GM12872 (cell line): ENCODE results near the gene DNAH5.

ENCODE experiments used
- TF ChIP-seq, protein P1 (sequence below): IDR thresholded peaks from 3 replicates; pipeline ENCODE4 v1.5.1; 2011; ENCODE audit warnings: low read depth, mild to moderate bottlenecking, low read length, moderate library complexity; ENCODE audit not compliant: insufficient read depth

Gene DNAH5

DNA sequence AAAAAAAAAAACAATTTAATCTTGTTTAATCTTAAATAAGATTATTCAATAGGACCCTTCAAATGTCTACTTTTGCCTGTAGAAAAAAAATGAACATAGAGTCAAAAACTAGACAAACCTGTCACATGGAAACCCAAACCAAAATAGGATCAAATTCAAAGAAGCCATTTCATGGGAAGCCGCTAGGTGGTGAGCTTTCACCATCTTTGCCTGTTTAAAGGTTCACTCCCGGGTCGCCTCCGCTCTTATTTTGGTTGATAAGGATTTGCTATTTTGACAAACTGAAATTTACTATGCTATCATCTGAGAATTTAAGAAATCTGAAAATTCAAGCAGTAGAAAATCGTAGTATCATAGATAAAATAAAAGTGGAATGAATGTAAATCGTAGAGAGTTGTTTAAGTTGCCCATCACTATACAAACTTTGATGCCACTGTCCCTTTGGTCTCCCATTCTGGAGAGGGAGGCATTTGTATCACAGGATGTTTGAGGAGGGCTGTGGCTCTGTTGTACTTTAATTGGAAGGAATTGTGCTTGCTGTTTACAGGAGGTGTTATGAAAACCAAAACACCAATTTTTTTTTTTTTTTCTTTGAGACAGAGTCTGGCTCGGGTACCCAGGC lies 43.5 kb upstream of the DNAH5 start:
- TF ChIP-seq, protein P1, sequence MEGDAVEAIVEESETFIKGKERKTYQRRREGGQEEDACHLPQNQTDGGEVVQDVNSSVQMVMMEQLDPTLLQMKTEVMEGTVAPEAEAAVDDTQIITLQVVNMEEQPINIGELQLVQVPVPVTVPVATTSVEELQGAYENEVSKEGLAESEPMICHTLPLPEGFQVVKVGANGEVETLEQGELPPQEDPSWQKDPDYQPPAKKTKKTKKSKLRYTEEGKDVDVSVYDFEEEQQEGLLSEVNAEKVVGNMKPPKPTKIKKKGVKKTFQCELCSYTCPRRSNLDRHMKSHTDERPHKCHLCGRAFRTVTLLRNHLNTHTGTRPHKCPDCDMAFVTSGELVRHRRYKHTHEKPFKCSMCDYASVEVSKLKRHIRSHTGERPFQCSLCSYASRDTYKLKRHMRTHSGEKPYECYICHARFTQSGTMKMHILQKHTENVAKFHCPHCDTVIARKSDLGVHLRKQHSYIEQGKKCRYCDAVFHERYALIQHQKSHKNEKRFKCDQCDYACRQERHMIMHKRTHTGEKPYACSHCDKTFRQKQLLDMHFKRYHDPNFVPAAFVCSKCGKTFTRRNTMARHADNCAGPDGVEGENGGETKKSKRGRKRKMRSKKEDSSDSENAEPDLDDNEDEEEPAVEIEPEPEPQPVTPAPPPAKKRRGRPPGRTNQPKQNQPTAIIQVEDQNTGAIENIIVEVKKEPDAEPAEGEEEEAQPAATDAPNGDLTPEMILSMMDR, result peak; percentile 78

- TF ChIP-seq, protein P1, result no peak
Observed at GRCh38 chr5:13985731-13986418, 41.4 kb upstream of the DNAH5 start.

DNA sequence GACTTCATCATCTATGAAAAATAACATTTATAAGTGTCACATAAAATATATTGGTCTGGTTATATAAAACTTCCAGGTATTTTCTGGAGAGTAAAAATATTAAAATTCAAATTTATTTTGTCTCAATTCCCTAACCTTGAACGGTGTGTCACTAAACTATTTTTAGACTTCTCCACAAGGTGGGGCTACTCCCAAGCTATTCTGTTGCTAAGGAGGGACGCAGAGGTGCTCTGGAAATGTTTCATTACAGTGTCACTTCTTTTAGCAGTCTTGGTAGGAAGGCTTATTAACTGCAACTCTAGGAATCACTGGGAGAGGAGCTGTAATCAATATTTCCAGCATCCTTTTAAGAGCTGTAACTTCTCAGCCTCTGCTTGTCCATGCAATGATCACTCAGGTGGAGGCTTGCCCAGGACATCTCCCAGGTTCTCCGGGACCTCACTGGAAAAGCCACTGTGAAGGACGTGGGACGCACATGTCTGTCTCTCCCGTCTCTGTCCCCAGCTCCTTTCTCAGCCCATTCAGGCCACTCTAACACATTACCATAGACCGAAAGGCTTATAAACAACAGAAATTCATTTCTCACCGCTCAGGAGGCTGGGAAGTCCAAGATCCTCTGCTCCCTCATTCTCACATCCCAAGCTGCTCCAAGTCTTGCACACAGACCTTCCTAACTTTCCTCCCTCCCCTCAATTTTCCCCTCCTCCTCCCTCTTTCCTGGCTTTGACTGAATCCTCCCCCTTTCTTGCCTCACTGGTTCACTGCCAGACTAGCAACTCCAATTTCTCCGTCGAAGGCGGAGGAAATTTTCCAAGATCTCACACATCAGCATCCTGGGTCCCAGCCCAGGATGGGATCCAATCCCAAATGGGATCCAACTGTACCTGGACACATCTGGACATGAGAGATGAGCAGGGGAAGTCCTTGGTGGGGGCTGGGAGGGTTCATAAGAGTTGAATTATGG lies 32.7 kb upstream of the DNAH5 start:
- TF ChIP-seq, protein P1, result peak; percentile 26; the same call in 1 of the 3 replicates

- TF ChIP-seq, protein P1, result no peak
Observed at GRCh38 chr5:13976223-13976622, 31.7 kb upstream of the DNAH5 start.

DNA sequence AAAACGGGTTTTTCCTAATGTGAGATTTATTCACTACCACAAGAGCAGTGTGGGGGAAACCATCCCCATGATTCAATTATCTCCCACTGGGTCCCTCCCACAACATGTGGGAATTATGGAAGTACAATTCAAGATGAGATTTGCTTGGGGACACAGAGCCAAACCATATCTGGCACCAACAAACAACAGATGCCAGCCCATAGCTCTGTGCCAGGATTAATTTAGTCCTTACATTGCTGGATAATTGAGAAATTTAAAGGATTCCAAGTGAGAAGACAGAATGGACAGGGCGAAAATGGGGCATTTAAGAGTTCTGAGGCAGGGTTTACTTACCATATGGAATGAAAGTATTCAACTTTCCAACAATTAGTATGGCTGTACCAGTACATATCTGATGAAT lies 30.8 kb upstream of the DNAH5 start:
- TF ChIP-seq, protein P1, result no peak

GRCh38 chr5:13973724-13974123 lies 29.2 kb upstream of the DNAH5 start:
- TF ChIP-seq, protein P1, result no peak

DNA sequence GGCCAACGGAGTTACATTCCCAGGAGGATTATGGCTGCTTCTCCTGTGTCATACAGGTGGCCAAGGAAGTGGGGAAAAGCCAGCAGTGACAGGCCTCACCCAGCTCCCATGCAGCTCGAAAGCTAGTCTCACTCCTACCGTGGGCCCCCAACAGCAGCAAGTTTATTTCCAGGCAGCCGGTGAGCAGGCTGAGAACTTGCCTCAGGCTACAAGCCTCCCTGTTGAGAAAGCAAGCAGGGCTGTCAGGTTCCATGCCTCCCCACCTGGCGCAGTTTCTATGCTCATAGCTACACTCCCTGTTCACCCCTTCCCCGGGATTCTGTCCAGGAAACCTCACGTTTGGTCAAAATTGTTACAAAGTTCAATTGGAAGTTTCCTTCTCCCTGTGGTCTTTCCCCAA lies 27.5 kb upstream of the DNAH5 start:
- TF ChIP-seq, protein P1, result no peak
